ENCODE data around the gene SKIC2. TPM values are rescaled to one million over a fixed set of nuclear protein-coding genes. Genes with fewer than 3 reads are reported as not detected.
A peak's percentile ranks its signal among the peaks of the same experiment; 100 is the strongest.

Gene SKIC2
- total RNA-seq (2012; rRNA removed) (30.6 and 34.7 TPM in 2 replicates), polyA plus RNA-seq (2012; rRNA removed) (46.0 and 46.3 TPM in 2 replicates), Bru-seq, nascent RNA (percentile 58 among the genes with signal in this experiment), BruChase-seq, experiment 1, labeled RNA remaining after a 6-hour chase (percentile 80 among the genes with signal in this experiment), BruChase-seq, experiment 2, labeled RNA remaining after a 2-hour chase (percentile 70 among the genes with signal in this experiment)
- 39.5 and 40.5 TPM in 2 replicates for polyA plus RNA-seq (2012; cell fraction: cytosol; rRNA removed)
- polyA plus RNA-seq (2012; cell fraction: nucleus; rRNA removed; ENCODE audit: low replicate concordance), result 273 and 417 TPM in 2 replicates
- long read RNA-seq, transcript SKIV2L-201 (28 exons, 3,894 nt), result major isoform, 40 of 104 reads
- long read RNA-seq, partial matches to known transcripts, result 45 of 104 reads
- long read RNA-seq, other reads (novel, unspliced or antisense), result 19 of 104 reads

GRCh38 chr6:31958741-31959739, at the start of gene SKIC2, which contains the start of gene NELFE:
TSS of gene SKIC2 (plus strand) at chr6:31959175. CDS start at chr6:31959193, 18 bp downstream.
TSS of gene NELFE (minus strand) at chr6:31958971. CDS start at chr6:31958446, 525 bp downstream.
- H2BK20ac ChIP-seq (ENCODE audit: low read depth, low read length), result peak within 1 kb of the TSS; percentile 38; the same call in 1 of the 2 replicates
- H3K27ac ChIP-seq (ENCODE audit: insufficient read depth, low read length), result peak within 1 kb of the TSS; percentile 74
- H2BK120ac ChIP-seq (ENCODE audit: low read depth, low read length), result peak within 1 kb of the TSS; percentile 60
- peaks cover 49% of the 10 kb centered on the region for H3K36me3 ChIP-seq (ENCODE audit: control insufficient read depth, insufficient read depth, low read length)
- H2BK5ac ChIP-seq (ENCODE audit: low read depth, low read length, poor library complexity, severe bottlenecking), result peak within 1 kb of the TSS; percentile 77
- peak within 1 kb of the TSS; percentile 98 for H4K8ac ChIP-seq (ENCODE audit: low read depth in 2 of 2, low read length in 2 of 2)
- peak within 1 kb of the TSS; percentile 92 for H2AFZ ChIP-seq (replicated peaks; ENCODE audit: low read length, poor library complexity)
- no peaks in the 10 kb centered on the region for H3K27me3 ChIP-seq (ENCODE audit: control insufficient read depth, insufficient read depth, low read length)
- no peaks in the 10 kb centered on the region for H3K9me3 ChIP-seq (ENCODE audit: control insufficient read depth, insufficient read depth, low read length)
- peak within 1 kb of the TSS; percentile 75 for H3K4me3 ChIP-seq (ENCODE audit: insufficient read depth, low read depth, low read length)
- H3K18ac ChIP-seq (ENCODE audit: low read depth, low read length), result peak within 1 kb of the TSS; percentile 17
- H3K23ac ChIP-seq (ENCODE audit: low read depth, low read length), result peak within 1 kb of the TSS; percentile 87
- H4K91ac ChIP-seq (ENCODE audit: insufficient read depth, low read depth, low read length), result peak within 1 kb of the TSS; percentile 92
- ATAC-seq (ENCODE audit: low read depth) (peak; percentile 99), DNase-seq (peak; percentile 98)
- no TSS peak for BruUV-seq (replicated peaks)
- peak within 1 kb of the TSS; percentile 89 for H4K5ac ChIP-seq (ENCODE audit: low read depth, low read length)
- POLR2A ChIA-PET (ENCODE audit: unreplicated experiment), result interaction anchor here (0.6 to 2.6 kb wide), 3 partner anchors 13 to 303 kb away, joined by 3 to 10 read pairs (median 3); partner anchors contain the start of genes APOM and DXO
- WGBS, 2 experiments (ENCODE audit: extremely low coverage in 2 of 2, insufficient read length in 1 of 2), result 0% methylated on average over 31 of the region's 59 CpGs; no CpG with 5 or more reads in 1 of the 2 experiments
- peak within 1 kb of the TSS; percentile 88 for H3K56ac ChIP-seq (ENCODE audit: extremely low read depth, insufficient read depth, low read length)
- H2AK5ac ChIP-seq (ENCODE audit: low read depth, low read length), result peak within 1 kb of the TSS; percentile 99
- H3K9ac ChIP-seq (ENCODE audit: low read depth, low read length), result peak within 1 kb of the TSS; percentile 93
- peak within 1 kb of the TSS; percentile 99 for H3K14ac ChIP-seq (replicated peaks; ENCODE audit: low read depth, low read length)
- peak within 1 kb of the TSS; percentile 97 for H3K4ac ChIP-seq (ENCODE audit: low read depth, low read length)
- H3K9me1 ChIP-seq (ENCODE audit: insufficient read depth, low read length), result peaks cover 12% of the 10 kb centered on the region
- dilution Hi-C loops (cut with HindIII; ENCODE audit: low sequenced_read_pairs, unreplicated experiment) (no loop called here), in situ Hi-C loops (cut with MboI; ENCODE audit: low sequenced_read_pairs) (no loop called here), intact Hi-C loops (cut with micrococcal nuclease) (loop anchor here (1.0 to 5.0 kb wide), 3 partner anchors 13 to 195 kb away; partner anchors contain the start of genes DXO and PPT2)
- peak within 1 kb of the TSS; percentile 55; the same call in 2 of the 3 replicates for H2BK15ac ChIP-seq (ENCODE audit: low read depth, low read length)
- CTCF ChIA-PET, result no interaction called here
- peak within 1 kb of the TSS; percentile 98 for H3K4me2 ChIP-seq (ENCODE audit: low read depth, low read length)
- H4K20me1 ChIP-seq (ENCODE audit: insufficient read depth, low read length), result no peaks in the 10 kb centered on the region
- peak within 1 kb of the TSS; percentile 99 for H2AK9ac ChIP-seq (replicated peaks; ENCODE audit: low read depth, low read length, poor library complexity)
- H3K79me1 ChIP-seq (ENCODE audit: low read depth in 1 of 2, low read length in 2 of 2), result peaks cover 33 to 43% of the 10 kb centered on the region in 2 experiments
- H3K4me1 ChIP-seq (ENCODE audit: control insufficient read depth, insufficient read depth, low read length), result peaks cover 7% of the 10 kb centered on the region; the same call in 1 of the 2 replicates
- TF ChIP-seq NFE2L2 (IDR thresholded peaks at IDR 0.05; ENCODE audit: low read depth, low read length) (0 out of 2 replicates have a peak, but pooled peaks have one; percentile 1), FOS (IDR thresholded peaks at IDR 0.05; ENCODE audit: low read depth, low read length) (no peak), CHD1 (IDR thresholded peaks at IDR 0.05; ENCODE audit: low read depth, low read length) (peak; percentile 76; the same call in 1 of the 2 replicates), MXI1 (IDR thresholded peaks at IDR 0.05; ENCODE audit: borderline replicate concordance, low read depth, low read length) (peak; percentile 93; the same call in 1 of the 2 replicates), MAZ (IDR thresholded peaks at IDR 0.05; ENCODE audit: borderline replicate concordance, low read depth, low read length) (peak; percentile 81; the same call in 1 of the 2 replicates), USF2 (IDR thresholded peaks at IDR 0.05; ENCODE audit: low read depth, low read length) (no peak), ELK1 (IDR thresholded peaks at IDR 0.05; ENCODE audit: borderline replicate concordance, low read depth, low read length) (peak; percentile 5; the same call in 1 of the 2 replicates), BHLHE40 (IDR thresholded peaks at IDR 0.05; ENCODE audit: low read depth, low read length) (0 out of 2 replicates have a peak, but pooled peaks have one; percentile 3), RCOR1 (IDR thresholded peaks at IDR 0.05; ENCODE audit: insufficient replicate concordance, low read length) (no peak), POLR2A (IDR thresholded peaks at IDR 0.05; ENCODE audit: low read depth, low read length) (peak; percentile 64), MAFK (IDR thresholded peaks at IDR 0.05; ENCODE audit: low read depth, low read length) (no peak; the same call in 1 of the 2 replicates), SMC3 (IDR thresholded peaks at IDR 0.05; ENCODE audit: low read depth, low read length) (no peak)
